GM12873 (cell line): ENCODE results near the gene ACTN2.

Experiments
- TF ChIP-seq, protein P1 (sequence below): IDR thresholded peaks from 2 replicates; pipeline ENCODE4 v1.5.1; 2012; ENCODE audit warnings: low read depth, mild to moderate bottlenecking, moderate library complexity, low read length, control low read depth; ENCODE audit not compliant: insufficient read depth; ENCODE audit errors: missing control alignments

ACTN2 gene

DNA sequence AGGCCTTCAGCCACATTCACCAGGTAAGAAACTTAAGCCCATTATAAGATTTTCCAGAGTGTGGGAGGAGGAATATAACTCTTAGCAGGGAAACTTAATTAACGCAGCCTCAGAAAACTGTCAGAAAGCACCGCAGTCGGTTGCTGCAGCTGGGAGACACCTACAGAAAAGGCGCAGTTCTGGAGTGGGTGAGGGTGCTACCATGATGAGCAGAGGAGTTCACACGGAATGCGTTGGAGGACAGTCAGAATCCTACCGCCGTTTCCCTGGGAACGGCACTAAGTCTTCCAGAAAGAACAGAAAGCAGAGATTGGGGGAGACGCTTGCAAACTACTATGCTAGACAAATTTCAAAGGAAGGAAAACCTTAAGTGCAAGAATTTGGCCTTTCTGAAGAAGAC is 6.4 kb downstream of the ACTN2 start:
- TF ChIP-seq, protein P1, sequence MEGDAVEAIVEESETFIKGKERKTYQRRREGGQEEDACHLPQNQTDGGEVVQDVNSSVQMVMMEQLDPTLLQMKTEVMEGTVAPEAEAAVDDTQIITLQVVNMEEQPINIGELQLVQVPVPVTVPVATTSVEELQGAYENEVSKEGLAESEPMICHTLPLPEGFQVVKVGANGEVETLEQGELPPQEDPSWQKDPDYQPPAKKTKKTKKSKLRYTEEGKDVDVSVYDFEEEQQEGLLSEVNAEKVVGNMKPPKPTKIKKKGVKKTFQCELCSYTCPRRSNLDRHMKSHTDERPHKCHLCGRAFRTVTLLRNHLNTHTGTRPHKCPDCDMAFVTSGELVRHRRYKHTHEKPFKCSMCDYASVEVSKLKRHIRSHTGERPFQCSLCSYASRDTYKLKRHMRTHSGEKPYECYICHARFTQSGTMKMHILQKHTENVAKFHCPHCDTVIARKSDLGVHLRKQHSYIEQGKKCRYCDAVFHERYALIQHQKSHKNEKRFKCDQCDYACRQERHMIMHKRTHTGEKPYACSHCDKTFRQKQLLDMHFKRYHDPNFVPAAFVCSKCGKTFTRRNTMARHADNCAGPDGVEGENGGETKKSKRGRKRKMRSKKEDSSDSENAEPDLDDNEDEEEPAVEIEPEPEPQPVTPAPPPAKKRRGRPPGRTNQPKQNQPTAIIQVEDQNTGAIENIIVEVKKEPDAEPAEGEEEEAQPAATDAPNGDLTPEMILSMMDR, result no peak

DNA sequence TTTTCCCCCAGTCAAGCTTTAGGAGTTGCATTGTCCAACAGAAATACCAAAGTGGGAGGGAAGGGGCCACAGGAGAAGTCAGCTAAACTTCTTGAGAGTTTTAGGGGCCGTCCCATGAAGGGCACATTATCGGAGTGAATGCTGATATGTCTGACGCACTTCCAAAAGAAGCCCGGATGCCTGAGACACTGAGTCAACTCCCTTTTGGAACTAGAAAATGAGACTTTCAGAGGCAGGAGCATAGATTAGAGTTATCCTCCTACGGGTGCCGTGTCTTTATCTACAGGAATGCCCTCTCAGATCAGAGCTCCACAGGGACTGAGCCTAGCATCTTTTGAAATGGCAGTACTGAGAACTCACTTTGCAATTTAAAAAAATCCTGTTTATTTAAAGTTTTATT is 13.1 kb downstream of the ACTN2 start:
- TF ChIP-seq, protein P1, result no peak

DNA sequence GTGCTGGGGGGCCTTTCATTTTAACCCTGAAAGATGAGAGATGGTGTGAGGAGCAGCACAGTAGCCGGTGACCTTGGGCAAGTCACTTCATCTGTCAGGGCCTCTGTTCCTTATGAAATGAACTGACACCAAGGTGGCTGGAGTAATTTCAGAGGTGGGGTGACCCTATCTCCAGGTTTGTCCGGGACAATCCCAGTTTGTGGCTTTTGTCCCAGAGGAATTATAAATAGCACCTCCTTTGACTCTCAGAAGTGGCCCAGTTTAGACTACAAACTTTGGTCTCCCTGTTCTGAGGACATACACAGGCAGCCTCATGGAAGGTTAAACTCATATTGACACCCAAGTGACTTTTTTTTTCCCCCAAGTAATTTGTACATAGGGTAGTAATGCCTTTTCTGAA is 14.6 kb downstream of the ACTN2 start:
- TF ChIP-seq, protein P1, result no peak

DNA sequence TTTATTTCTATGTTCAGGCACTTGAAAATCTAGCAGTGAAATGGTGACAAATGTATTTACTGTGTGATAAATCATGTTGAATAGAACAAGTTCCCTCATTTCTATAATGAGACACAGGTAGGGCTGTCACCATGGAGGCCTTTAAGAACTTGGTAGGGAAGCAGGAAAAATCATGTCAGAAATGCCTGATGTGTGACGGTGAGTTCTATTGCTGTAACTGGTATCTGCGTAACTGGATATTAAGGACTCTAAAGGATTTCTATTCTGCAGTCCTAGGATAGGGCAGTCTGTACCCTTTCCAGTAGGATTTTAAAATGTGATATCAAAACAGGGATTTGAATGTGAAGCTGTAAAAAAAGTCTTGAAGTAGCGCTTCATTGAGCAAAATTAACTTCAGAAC is 15.5 kb downstream of the ACTN2 start:
- TF ChIP-seq, protein P1, result no peak

DNA sequence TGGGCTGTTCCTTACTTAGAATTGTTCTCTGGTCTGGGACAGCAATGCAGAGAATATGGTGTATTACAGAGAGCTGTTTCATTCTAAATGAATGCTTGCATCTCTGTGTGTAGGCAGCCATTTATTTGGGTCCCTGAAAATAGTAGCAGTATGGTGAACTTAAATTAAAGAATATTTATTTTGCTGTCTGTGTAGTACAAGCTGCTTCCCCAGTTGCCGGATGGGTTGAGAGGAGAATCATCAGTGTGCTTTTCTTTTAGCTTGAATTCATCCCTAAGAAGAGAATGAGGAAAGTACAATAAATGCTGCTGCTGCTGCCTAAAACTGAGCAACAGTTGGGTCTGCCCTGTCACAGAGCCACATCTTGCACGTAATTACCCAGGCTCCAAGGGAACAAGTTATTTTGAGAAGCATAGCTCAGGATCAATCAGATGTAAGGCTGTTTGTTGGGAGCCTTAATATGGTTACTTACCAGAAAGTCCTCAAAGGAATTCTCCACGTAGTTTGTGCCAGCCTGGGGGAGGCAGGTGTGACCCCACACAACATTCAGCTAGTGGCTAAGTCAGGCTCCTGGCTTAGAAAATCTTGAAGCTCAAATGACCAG is 16.6 kb downstream of the ACTN2 start:
- TF ChIP-seq, protein P1, result no peak

DNA sequence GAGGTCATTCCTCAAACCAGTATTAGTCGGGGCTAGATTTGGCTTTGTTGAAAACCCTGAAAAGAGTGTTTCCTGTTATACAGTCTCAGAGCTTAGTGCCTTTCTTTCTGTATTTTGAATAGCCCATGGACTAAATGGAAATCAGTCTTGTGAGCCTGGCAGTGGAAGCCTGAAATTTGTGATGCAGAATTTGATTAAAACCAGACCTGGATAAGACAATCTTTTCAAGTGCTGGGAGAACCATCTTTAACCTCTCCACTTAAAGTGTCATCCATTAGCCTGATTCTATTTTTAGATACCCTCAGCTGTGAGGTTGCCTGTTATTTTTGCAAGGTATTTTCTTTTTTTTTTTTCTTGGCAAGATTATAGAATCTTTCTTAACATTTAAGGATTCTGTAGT is 19.5 kb downstream of the ACTN2 start:
- TF ChIP-seq, protein P1, result no peak

DNA sequence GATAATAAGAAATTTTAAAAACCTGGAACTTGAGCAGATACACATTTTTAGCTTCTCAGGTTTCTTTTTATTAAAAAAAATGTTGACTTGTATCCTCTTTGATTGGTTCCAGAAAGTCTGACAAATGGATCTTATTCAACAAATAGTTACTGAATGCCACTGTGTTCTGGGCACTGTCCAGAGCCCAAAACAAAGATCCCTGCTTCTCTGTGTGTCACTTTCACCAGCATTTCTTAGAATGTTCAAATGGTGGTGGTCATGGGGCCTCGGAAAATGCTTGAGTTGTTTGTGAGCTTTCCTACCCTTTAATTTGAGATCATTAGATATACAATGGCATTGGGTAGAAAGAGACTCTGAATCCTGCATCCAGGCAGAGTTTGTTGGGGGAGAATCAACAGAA is 19.9 kb downstream of the ACTN2 start:
- TF ChIP-seq, protein P1, result no peak

DNA sequence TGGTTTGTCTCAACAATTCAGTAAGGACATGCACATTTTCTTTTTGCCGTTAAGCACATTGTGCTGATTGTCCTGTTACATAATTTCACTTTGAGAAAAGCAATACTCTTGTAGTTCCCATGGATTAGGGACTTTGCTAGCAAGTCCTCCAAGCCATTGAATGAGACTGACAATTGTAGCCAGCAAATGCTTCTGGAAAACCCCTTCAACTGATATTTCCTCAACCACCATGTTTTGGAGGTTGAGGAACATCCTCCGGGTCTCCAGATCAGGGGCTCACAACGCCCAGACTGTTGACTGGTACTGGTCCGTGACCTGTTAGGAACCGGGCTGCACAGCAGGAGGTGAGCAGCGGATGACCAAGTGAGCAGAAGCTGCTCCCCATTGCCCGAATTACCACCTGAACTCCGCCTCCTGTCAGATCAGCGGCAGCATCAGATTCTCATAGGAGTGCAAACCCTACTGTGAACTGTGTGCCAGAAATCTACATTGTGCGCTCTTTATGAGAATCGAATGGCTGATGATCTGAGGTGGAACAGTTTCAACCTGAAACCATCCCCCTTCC is 24.1 kb downstream of the ACTN2 start:
- TF ChIP-seq, protein P1, result no peak
